ENCODE measurements around the gene DDAH1.

DNA sequence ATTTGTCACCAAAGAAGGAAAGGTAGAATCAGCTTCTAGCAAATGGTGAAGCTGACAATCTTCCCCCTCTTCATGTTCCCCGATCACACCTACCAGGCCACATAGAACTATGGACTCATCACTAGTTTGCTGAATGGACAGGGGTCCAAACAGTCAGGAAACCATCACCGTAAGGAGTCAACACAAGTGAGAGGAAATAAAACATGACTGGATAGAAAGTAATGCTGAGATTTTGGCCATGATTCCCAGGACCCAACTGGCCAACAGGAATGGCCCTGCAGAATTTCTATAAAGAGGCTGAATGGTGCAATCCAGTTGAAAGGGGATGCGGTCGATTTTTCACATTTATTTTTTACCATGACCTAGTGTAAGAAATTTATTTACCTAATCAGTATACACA, 10.7 kb downstream of the DDAH1 start:
- TF ChIP-seq POLR2A (IDR thresholded peaks at IDR 0.05) = no peak
- TF ChIP-seq, protein P1, sequence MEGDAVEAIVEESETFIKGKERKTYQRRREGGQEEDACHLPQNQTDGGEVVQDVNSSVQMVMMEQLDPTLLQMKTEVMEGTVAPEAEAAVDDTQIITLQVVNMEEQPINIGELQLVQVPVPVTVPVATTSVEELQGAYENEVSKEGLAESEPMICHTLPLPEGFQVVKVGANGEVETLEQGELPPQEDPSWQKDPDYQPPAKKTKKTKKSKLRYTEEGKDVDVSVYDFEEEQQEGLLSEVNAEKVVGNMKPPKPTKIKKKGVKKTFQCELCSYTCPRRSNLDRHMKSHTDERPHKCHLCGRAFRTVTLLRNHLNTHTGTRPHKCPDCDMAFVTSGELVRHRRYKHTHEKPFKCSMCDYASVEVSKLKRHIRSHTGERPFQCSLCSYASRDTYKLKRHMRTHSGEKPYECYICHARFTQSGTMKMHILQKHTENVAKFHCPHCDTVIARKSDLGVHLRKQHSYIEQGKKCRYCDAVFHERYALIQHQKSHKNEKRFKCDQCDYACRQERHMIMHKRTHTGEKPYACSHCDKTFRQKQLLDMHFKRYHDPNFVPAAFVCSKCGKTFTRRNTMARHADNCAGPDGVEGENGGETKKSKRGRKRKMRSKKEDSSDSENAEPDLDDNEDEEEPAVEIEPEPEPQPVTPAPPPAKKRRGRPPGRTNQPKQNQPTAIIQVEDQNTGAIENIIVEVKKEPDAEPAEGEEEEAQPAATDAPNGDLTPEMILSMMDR (IDR thresholded peaks at IDR 0.05) = no peak

Measured in uterus (tissue), 2 donors.